K562 (cell line): Measurements from ENCODE around the gene SYNM. TPM values are rescaled to one million over a fixed set of nuclear protein-coding genes. Genes with fewer than 3 reads are reported as not detected.

Source experiments
- ATAC-seq: fragments of 200-7000 bp; cut with Tn5 transposase; 3 replicates; pipeline ENCODE4 v1.9.1; 2020; ENCODE audit warnings: moderate library complexity
- BruUV-seq: library from RNA; stranded (reverse); fragments of 400-500 nt; replicated peaks from 2 replicates; lab custom pipeline; 2021; lab: Mats Ljungman, UMichigan
- CTCF ChIA-PET: fragments of 300-600 bp; formaldehyde crosslinking; extraction: SDS; loops from one replicate; lab custom pipeline; 2021; ENCODE audit warnings: low intra/inter-chr PET ratio; lab: Yijun Ruan, JAX
- POLR2A ChIA-PET: fragments of 300-600, 350-650 bp; sonication (Branson Sonifier 250); formaldehyde crosslinking; extraction: SDS; loops from one replicate; lab custom pipeline; 2021; ENCODE audit warnings: antibody characterized with exemption, inconsistent platforms; lab: Yijun Ruan, JAX
- DNase-seq, 4 experiments: peaks; one replicate each; pipeline versions ENCODE4 v3.0.0 to v3.0.0-alpha.2; 2011 to 2018; ENCODE audit warnings: low spot score in 3 of 4, mixed read lengths in 3 of 4; ENCODE audit errors: extremely low read depth in 1 of 4
- FAIRE-seq: peaks from 2 replicates; lab custom pipeline; 2011; peaks lifted over from hg19 to GRCh38; lab: Jason Lieb, UNC
- H2AFZ ChIP-seq: 2 replicates; pipeline ENCODE4 v1.6.0; 2011; ENCODE audit warnings: low read depth, low read length, control low read depth, inconsistent platforms
- H3K27ac ChIP-seq: fragments of 200-600 bp; 3 replicates; pipeline ENCODE4 v1.8.0; 2011; ENCODE audit warnings: low read depth, mild to moderate bottlenecking, control low read depth, inconsistent platforms, low read length, moderate library complexity, mixed read lengths; ENCODE audit errors: extremely low read depth
- H3K27me3 ChIP-seq, 2 experiments: fragments of 300-600 bp in 1 of 2; 2 replicates in 1 of 2; 3 replicates in 1 of 2; pipeline versions ENCODE4 v1.6.0 to v1.8.0; 2011; ENCODE audit warnings: inconsistent platforms in 2 of 2, low read length in 2 of 2, mild to moderate bottlenecking in 1 of 2, mixed read lengths in 1 of 2, moderate library complexity in 1 of 2; ENCODE audit not compliant: control insufficient read depth in 2 of 2, insufficient read depth in 2 of 2
- H3K36me3 ChIP-seq: fragments of 300-600 bp; 3 replicates; pipeline ENCODE4 v1.8.0; 2011; ENCODE audit warnings: mild to moderate bottlenecking, low read length, inconsistent platforms; ENCODE audit not compliant: control insufficient read depth, insufficient read depth
- H3K4me1 ChIP-seq, 2 experiments: fragments of 200-600 bp in 1 of 2; replicated peaks in 1 of 2; 2 replicates in 1 of 2; 3 replicates in 1 of 2; pipeline versions ENCODE4 v1.5.1 to v1.8.0; 2011; ENCODE audit warnings: inconsistent platforms in 2 of 2, low read length in 2 of 2, mild to moderate bottlenecking in 1 of 2, mixed read lengths in 1 of 2, moderate library complexity in 1 of 2; ENCODE audit not compliant: control insufficient read depth in 2 of 2, insufficient read depth in 2 of 2
- H3K4me2 ChIP-seq: 2 replicates; pipeline ENCODE4 v1.6.1; 2011; ENCODE audit warnings: low read length, control low read depth, inconsistent platforms, mixed read lengths; ENCODE audit not compliant: insufficient read depth
- H3K4me3 ChIP-seq: fragments of 200-600 bp; sonication (generic), shearing (Covaris generic); 2 replicates; pipeline ENCODE4 v1.5.1; 2016; ENCODE audit warnings: control low read depth, inconsistent platforms
- H3K79me2 ChIP-seq: fragments of 200-600 bp; 3 replicates; pipeline ENCODE4 v1.8.0; 2011; ENCODE audit warnings: low read length, inconsistent platforms; ENCODE audit not compliant: control insufficient read depth, insufficient read depth
- H3K9ac ChIP-seq, 2 experiments: 2 replicates each; pipeline versions ENCODE4 v1.6.0 to v1.6.1; 2011; ENCODE audit warnings: low read depth in 2 of 2, low read length in 2 of 2, control low read depth in 1 of 2, inconsistent platforms in 1 of 2, mild to moderate bottlenecking in 1 of 2, mixed read lengths in 1 of 2; ENCODE audit not compliant: insufficient read depth in 1 of 2
- H3K9me1 ChIP-seq: one replicate; pipeline ENCODE4 v1.6.0; 2011; ENCODE audit warnings: inconsistent platforms, mild to moderate bottlenecking, low read length, moderate library complexity; ENCODE audit not compliant: control insufficient read depth, insufficient read depth
- H3K9me3 ChIP-seq: replicated peaks from 2 replicates; pipeline ENCODE4 v1.5.1; 2011; ENCODE audit warnings: low read depth, low read length, inconsistent platforms; ENCODE audit not compliant: control insufficient read depth, insufficient read depth
- H4K20me1 ChIP-seq: replicated peaks from 2 replicates; pipeline ENCODE4 v1.6.1; 2011; ENCODE audit warnings: low read length, inconsistent platforms, mixed read lengths; ENCODE audit not compliant: control insufficient read depth, insufficient read depth
- BRF2 ChIP-seq: IDR thresholded peaks from 3 replicates; pipeline ENCODE4 v1.6.1; 2011; ENCODE audit warnings: borderline replicate concordance, mild to moderate bottlenecking; ENCODE audit not compliant: insufficient read length, insufficient read depth
- CBFB ChIP-seq: sonication (generic); formaldehyde crosslinking; IDR thresholded peaks from 2 replicates; pipeline ENCODE4 v1.4.0; 2020; ENCODE audit warnings: mild to moderate bottlenecking, missing genetic modification reagents
- ELK1 ChIP-seq: sonication (generic); formaldehyde crosslinking; IDR thresholded peaks from 2 replicates; pipeline ENCODE4 v1.8.1; 2022; ENCODE audit warnings: missing genetic modification reagents
- ESRRB ChIP-seq: fragments of 250-450 bp; sonication (Bioruptor Pico); IDR thresholded peaks from 2 replicates; pipeline ENCODE4 v1.5.0; 2020; ENCODE audit warnings: mild to moderate bottlenecking, moderate library complexity, borderline replicate concordance
- HMGN3 ChIP-seq: IDR thresholded peaks from 2 replicates; pipeline ENCODE4 v1.6.1; 2011; ENCODE audit warnings: borderline replicate concordance, low read depth, mild to moderate bottlenecking, mixed read lengths, low read length; ENCODE audit not compliant: insufficient read length; ENCODE audit errors: extremely low read depth
- HOXB6 ChIP-seq: fragments of 250-450 bp; sonication (Bioruptor Pico); IDR thresholded peaks from 2 replicates; pipeline ENCODE4 v1.5.1; 2022; ENCODE audit warnings: mild to moderate bottlenecking, borderline replicate concordance
- LARP7 ChIP-seq: fragments of 450-650 bp; IDR thresholded peaks from 2 replicates; pipeline ENCODE4 v1.6.1; 2016
- MTA1 ChIP-seq: fragments of 450-650 bp; IDR thresholded peaks from 2 replicates; pipeline ENCODE4 v1.6.1; 2017; ENCODE audit warnings: borderline replicate concordance
- MXI1 ChIP-seq: IDR thresholded peaks from 2 replicates; pipeline ENCODE4 v1.6.1; 2011; ENCODE audit warnings: low read depth, mild to moderate bottlenecking, improper control_type of control experiment, low read length
- NELFE ChIP-seq: IDR thresholded peaks from 2 replicates; pipeline ENCODE4 v1.6.1; 2011; ENCODE audit warnings: mild to moderate bottlenecking; ENCODE audit not compliant: insufficient read depth, insufficient read length
- PTBP1 ChIP-seq: fragments of 200-400 bp; formaldehyde crosslinking; IDR thresholded peaks from 2 replicates; pipeline ENCODE4 v1.6.1; 2017; ENCODE audit warnings: low read depth, low read length
- SIN3A ChIP-seq, 2 experiments: fragments of 150-350 bp in 1 of 2; IDR thresholded peaks; 2 replicates each; pipeline ENCODE4 v1.6.1; 2011 to 2016; ENCODE audit warnings: borderline replicate concordance in 2 of 2, low read depth in 2 of 2, low read length in 2 of 2, mild to moderate bottlenecking in 2 of 2, moderate library complexity in 2 of 2; ENCODE audit not compliant: control insufficient read depth in 1 of 2
- TAF1 ChIP-seq: IDR thresholded peaks from 2 replicates; pipeline ENCODE4 v1.6.1; 2011; ENCODE audit warnings: mild to moderate bottlenecking, low read length, moderate library complexity; ENCODE audit not compliant: insufficient read depth, control insufficient read depth, severe bottlenecking; ENCODE audit errors: extremely low read depth
- THAP12 ChIP-seq: fragments of 250-450 bp; sonication (Bioruptor Pico); IDR thresholded peaks from 2 replicates; pipeline ENCODE4 v1.9.0; 2021; ENCODE audit warnings: mild to moderate bottlenecking, inconsistent platforms
- XRCC5 ChIP-seq: fragments of 200-400 bp; formaldehyde crosslinking; IDR thresholded peaks from 2 replicates; pipeline ENCODE4 v1.6.1; 2017; ENCODE audit warnings: low read depth, mild to moderate bottlenecking, low read length
- WGBS: fragments of 100-300 bp; shearing (Covaris generic); methylation state at CpG from one replicate; pipeline ENCODE4 v1.1.6; 2016; ENCODE audit warnings: low coverage, mixed read lengths; ENCODE audit not compliant: insufficient coverage; ENCODE audit errors: missing lambda C conversion rate; 5-methylcytosine and 5-hydroxymethylcytosine counted together
- in situ Hi-C: fragments of 300-500 bp; cut with MboI; formaldehyde crosslinking; loops from 4 replicates; pipeline ENCODE4 v1.15.0; 2018; ENCODE audit warnings: inconsistent platforms, mixed read lengths
- intact Hi-C: fragments of 100-400 bp; cut with micrococcal nuclease; formaldehyde crosslinking; loops from 2 replicates; pipeline ENCODE4 v1.14.2; 2022
- polyA plus RNA-seq, 8 experiments: library from polyadenylated mRNA; depleted of rRNA in 4 of 8; stranded (reverse) in 5 of 8; unstranded in 3 of 8; fragments of >200 nt; fragmentation: Nextera tagmentation in 2 of 8; fragmentation: Illumina TruSeq in 1 of 8; extraction: Ambion mirVana in 2 of 8; extraction: Trizol in 1 of 8; gene quantifications; 2 replicates each; pipeline versions ENCODE4 v1.2.1 to v1.2.3, GENCODE V29; 2011 to 2014; ENCODE audit warnings: inconsistent platforms in 1 of 8, missing spikeins in 1 of 8
- total RNA-seq, 7 experiments: library from RNA; depleted of rRNA in 6 of 7; stranded (reverse); fragments of >200 nt in 6 of 7; fragmentation: Illumina TruSeq in 2 of 7; extraction: Trizol in 2 of 7; gene quantifications; 2 replicates each; pipeline versions ENCODE4 v1.2.1 to v1.2.3, GENCODE V29; 2011 to 2021; ENCODE audit warnings: low replicate concordance in 1 of 7

The SYNM gene
- total and polyA plus RNA-seq, 9 of the 15 experiments (the other 6 are each of a cell fraction or from before 2014, with no cell fraction given): 0.01 to 0.42 (median 0.13) TPM

GRCh38 chr15:99143655-99144610, 39.1 kb downstream of the SYNM start:
- FAIRE-seq (no peak), DNase-seq (no peak), ATAC-seq (no peak)
- no peak overlapping the region for H3K27ac ChIP-seq
- TF ChIP-seq ESRRB (CRISPR knock-in tag) (no peak), TAF1 (no peak), NELFE (no peak), SIN3A (IDR thresholded peaks at IDR 0.05; ENCODE audit: borderline replicate concordance in 2 of 2, control insufficient read depth in 1 of 2, low read depth in 2 of 2, low read length in 2 of 2) (no peak), BRF2 (no peak), CBFB (CRISPR knock-in tag) (no peak), THAP12 (CRISPR knock-in tag) (no peak), HMGN3 (no peak), LARP7 (no peak), HOXB6 (no peak), MTA1 (no peak), XRCC5 (no peak), MXI1 (no peak), ELK1 (CRISPR knock-in tag) (no peak), PTBP1 (no peak)
- no peaks in the 10 kb centered on the region for H3K9me3 ChIP-seq
- H3K4me3 ChIP-seq: no peak overlapping the region
- H3K79me2 ChIP-seq: no peaks in the 10 kb centered on the region
- no peak overlapping the region for H3K4me2 ChIP-seq
- no peak overlapping the region for H3K9ac ChIP-seq
- WGBS: 6% methylated on average over 7 of the region's 7 CpGs
- intact Hi-C loops (no loop called here), in situ Hi-C loops (no loop called here)
- no peaks in the 10 kb centered on the region for H3K4me1 ChIP-seq
- no peaks in the 10 kb centered on the region for H3K36me3 ChIP-seq
- CTCF ChIA-PET: no interaction called here
- POLR2A ChIA-PET: interaction anchor here (0.6 to 1.4 kb wide), 4 partner anchors 9 to 27 kb away, joined by 3 to 4 read pairs (median 3); no protein-coding TSS in a partner anchor
- H3K9me1 ChIP-seq: no peaks in the 10 kb centered on the region
- no TSS peak for BruUV-seq
- H3K27me3 ChIP-seq: peaks cover 0 to 11% of the 10 kb centered on the region in 2 experiments; a peak in 2 of 5 replicates
- H4K20me1 ChIP-seq: no peaks in the 10 kb centered on the region
- no peak overlapping the region for H2AFZ ChIP-seq
